Muscle of leg (tissue), 11 donors: ENCODE results near the gene TMEM200B. TPM values are rescaled to one million over a fixed set of nuclear protein-coding genes. Genes with fewer than 3 reads are reported as not detected.
"Not testable (repeated sequence)": the region's sequence is repeated elsewhere in the genome, so short reads cannot be mapped to it uniquely, and the experiment has no call there.

Source experiments
- DNase-seq: peaks from one replicate; pipeline ENCODE4 v3.0.0; 2013
- H3K27ac ChIP-seq: one replicate; pipeline ENCODE4 v1.5.1; 2013; ENCODE audit warnings: mild to moderate bottlenecking, low read length, control low read depth
- H3K27me3 ChIP-seq: one replicate; pipeline ENCODE4 v1.6.1; 2013; ENCODE audit warnings: low read length; ENCODE audit not compliant: control insufficient read depth, insufficient read depth
- H3K36me3 ChIP-seq: one replicate; pipeline ENCODE4 v1.6.1; 2013; ENCODE audit warnings: low read length; ENCODE audit not compliant: control insufficient read depth, insufficient read depth
- H3K4me1 ChIP-seq: one replicate; pipeline ENCODE4 v1.6.1; 2013; ENCODE audit warnings: low read length; ENCODE audit not compliant: control insufficient read depth, insufficient read depth
- H3K4me3 ChIP-seq: one replicate; pipeline ENCODE4 v1.5.1; 2013; ENCODE audit warnings: low read length, control low read depth
- H3K9me3 ChIP-seq: replicated peaks from 2 replicates; pipeline ENCODE4 v1.6.1; 2013; ENCODE audit warnings: low read depth, low read length; ENCODE audit not compliant: control insufficient read depth
- WGBS: methylation state at CpG from one replicate; pipeline ENCODE4 v1.1.5; 2013; ENCODE audit warnings: missing lambda C conversion rate; ENCODE audit not compliant: insufficient coverage; 5-methylcytosine and 5-hydroxymethylcytosine counted together
- polyA plus RNA-seq, 8 donors: library from polyadenylated mRNA; unstranded; fragments of 120-200 nt; gene quantifications; one replicate each; pipeline versions ENCODE4 v1.2.1 to v1.2.3, GENCODE V29; 2013; ENCODE audit warnings: inconsistent platforms in 1 of 8, low replicate concordance in 1 of 8; ENCODE audit not compliant: insufficient read length in 8 of 8, insufficient read depth in 1 of 8
- total RNA-seq: library from RNA; stranded (reverse); fragments of 120-200 nt; gene quantifications from one replicate; pipeline ENCODE4 v1.2.4, GENCODE V29; 2013

TMEM200B gene
- total and polyA plus RNA-seq, 9 donors, result 5.9 to 11.3 (median 9.1) TPM

DNA sequence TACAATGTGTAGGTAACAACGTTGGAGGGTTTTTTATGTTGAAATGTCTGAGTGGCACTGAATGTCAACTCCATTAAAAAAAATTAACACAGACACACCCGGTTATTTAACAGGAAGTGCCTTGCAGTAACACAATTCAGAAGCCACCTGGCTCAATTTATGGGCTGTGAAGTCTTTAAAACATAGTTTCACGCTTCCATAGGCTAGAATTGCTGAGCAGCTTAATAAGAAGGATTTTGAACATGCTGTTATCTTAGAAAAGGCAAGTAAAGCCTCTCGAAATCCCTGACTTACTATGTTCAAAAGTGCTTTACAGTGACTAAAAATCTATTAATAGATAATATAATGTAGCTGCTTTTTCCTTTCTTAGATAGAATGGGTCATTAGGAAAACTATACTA lies 38.3 kb upstream of the TMEM200B start:
- no peak overlapping the region for H3K27ac ChIP-seq
- no peak for DNase-seq
- H3K4me1 ChIP-seq, result peaks cover 4% of the 10 kb centered on the region
- H3K27me3 ChIP-seq, result no peaks in the 10 kb centered on the region
- H3K9me3 ChIP-seq, result no peaks in the 10 kb centered on the region
- H3K4me3 ChIP-seq, result no peak overlapping the region
- no CpG with 5 or more reads among the region's 4 CpGs for WGBS
- H3K36me3 ChIP-seq, result peaks cover 47% of the 10 kb centered on the region

DNA sequence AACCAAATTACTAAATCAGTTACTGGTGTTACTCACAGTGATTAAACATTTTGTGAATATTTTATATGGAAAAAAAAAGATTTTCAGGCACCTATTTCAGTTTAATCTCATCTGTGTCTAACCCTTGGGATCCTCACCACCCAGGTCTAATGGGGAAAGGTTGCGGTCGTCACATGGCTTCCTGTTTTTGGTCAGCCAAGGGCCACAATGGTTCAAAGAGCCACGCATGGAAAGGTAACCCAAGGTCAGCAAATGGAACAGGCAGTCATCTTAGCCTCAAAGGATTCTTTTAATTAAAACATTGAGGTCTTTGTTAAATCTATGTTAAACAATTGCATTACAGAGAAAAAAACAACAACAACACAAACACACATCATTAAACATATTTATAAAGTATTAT lies 36.1 kb upstream of the TMEM200B start:
- Histone ChIP-seq H3K27me3 (no peaks in the 10 kb centered on the region), H3K4me3 (no peak overlapping the region), H3K4me1 (peaks cover 9% of the 10 kb centered on the region), H3K36me3 (peaks cover 44% of the 10 kb centered on the region), H3K27ac (no peak overlapping the region), H3K9me3 (no peaks in the 10 kb centered on the region)
- DNase-seq, result no peak
- WGBS, result no CpG with 5 or more reads among the region's 3 CpGs

DNA sequence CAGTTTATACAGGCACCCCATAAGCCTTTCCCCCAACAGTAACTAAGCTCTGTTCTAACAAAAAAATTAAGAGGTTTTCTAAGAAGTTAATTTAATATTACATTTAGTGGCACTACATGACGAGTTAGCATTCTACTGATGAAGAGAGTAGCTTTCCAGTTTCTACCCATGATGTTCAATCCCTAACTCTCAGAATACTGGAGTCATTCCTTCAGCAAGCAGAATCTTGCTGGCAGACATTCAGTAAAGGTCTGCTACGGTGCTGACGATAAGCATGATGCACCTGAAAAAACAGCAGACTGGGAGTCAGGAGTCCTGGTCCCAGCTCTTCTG lies 33.5 kb upstream of the TMEM200B start:
- Histone ChIP-seq H3K27me3 (no peaks in the 10 kb centered on the region), H3K4me1 (peaks cover 5% of the 10 kb centered on the region), H3K27ac (peak overlapping the region; percentile 65), H3K9me3 (no peaks in the 10 kb centered on the region), H3K36me3 (peaks cover 64% of the 10 kb centered on the region), H3K4me3 (no peak overlapping the region)
- DNase-seq, result no peak
- no CpG with 5 or more reads among the region's 3 CpGs for WGBS

DNA sequence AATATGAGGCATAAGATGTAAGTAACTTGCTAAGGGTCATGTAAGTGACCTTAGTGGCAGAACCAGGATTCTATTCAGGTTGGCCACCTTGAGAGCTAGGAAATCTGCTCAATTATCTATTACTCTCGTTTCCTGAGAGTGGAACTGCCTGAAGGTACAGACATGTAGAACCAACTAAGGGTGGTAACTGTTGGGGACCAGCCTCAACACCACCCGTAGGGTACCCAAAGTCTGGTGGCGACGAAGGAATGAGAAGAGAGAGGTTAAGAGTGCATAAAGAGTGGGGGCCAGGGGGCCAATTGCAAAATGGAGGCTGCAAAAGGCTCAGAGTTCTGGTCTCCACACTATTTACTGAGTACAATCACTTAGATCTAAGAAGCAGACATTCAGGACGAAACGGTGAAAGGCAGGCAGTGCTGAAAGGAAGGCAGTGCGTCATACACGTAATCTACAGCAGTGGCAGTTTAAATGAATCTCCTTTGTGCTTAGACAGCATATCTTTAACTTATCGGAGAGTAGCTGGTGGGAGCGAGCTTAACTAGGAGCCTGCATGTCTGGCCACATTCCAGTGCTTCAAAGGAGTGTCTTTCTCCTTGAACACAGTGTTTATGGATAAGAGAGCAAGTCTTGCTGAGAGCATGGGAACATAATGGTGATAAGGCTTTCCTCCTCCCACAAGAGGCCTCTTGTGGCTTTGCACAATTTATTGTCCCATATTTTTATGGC lies 33.0 kb upstream of the TMEM200B start:
- Histone ChIP-seq H3K4me3 (no peak overlapping the region), H3K27ac (peak overlapping the region; percentile 65), H3K27me3 (no peaks in the 10 kb centered on the region), H3K4me1 (peaks cover 5% of the 10 kb centered on the region), H3K9me3 (no peaks in the 10 kb centered on the region), H3K36me3 (peaks cover 67% of the 10 kb centered on the region)
- peak; percentile 52 for DNase-seq
- WGBS, result 8% methylated on average over 2 of the region's 10 CpGs

DNA sequence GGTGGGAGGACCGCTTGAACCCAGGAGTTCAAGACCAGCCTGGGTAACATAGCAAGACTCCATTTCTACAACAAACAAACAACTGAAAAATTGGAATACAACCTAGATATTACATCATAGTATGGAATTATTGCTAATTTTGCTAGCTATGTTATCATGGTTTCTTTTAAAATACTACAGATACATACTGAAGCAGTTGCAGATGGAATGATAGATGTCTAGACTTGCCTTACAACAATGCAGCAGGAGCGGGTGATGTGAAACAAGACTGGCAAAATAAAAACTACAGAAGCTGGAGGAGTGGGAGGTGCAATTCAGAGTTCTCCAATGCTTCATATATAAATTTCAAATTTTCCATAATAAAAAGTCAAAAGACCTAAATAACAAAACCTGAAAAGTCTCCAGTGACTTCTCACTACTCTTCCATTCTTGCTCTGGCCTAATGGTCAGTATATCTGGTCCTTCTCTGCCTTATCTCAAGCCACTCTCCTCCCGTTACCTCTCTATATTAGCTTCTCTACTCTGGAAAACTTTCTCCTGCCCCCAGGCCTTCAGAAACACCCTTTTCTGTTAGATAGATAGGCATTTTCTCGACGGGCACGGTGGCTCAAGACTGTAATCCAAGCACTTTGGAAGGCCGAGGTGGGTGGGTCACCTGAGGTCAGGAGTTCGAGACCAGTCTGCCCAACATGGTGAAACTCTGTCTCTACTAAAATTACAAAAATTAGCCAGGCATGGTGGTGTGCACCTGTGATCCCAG lies 28.5 kb upstream of the TMEM200B start:
- Histone ChIP-seq H3K4me3 (no peak overlapping the region), H3K4me1 (peaks cover 5% of the 10 kb centered on the region), H3K36me3 (peaks cover 80% of the 10 kb centered on the region), H3K9me3 (no peaks in the 10 kb centered on the region), H3K27me3 (no peaks in the 10 kb centered on the region), H3K27ac (no peak overlapping the region)
- 93% methylated on average over 4 of the region's 8 CpGs for WGBS
- DNase-seq, result no peak

DNA sequence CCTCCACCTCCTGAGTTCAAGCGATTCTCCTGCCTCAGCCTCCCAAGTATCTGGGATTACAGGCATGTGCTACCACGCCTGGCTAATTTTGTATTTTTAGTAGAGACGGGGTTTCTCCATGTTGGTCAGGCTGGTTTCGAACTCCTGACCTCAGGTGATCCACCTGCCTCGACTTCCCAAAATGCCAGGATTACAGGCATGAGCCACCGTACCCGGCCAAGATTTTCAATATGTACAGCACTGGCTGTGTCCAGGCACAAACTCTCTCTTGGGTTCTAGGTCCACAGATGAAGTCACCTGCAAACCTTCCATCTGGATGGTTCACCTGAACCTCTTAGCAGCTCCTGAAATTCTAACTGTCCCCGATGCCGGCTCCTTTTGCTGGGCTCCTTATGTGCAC lies 26.6 kb upstream of the TMEM200B start:
- H3K4me3 ChIP-seq, H3K27me3 ChIP-seq, DNase-seq, H3K4me1 ChIP-seq, H3K27ac ChIP-seq, H3K9me3 ChIP-seq: not testable (repeated sequence)
- WGBS, result 98% methylated on average over 6 of the region's 9 CpGs
- peaks cover 84% of the 10 kb centered on the region for H3K36me3 ChIP-seq

DNA sequence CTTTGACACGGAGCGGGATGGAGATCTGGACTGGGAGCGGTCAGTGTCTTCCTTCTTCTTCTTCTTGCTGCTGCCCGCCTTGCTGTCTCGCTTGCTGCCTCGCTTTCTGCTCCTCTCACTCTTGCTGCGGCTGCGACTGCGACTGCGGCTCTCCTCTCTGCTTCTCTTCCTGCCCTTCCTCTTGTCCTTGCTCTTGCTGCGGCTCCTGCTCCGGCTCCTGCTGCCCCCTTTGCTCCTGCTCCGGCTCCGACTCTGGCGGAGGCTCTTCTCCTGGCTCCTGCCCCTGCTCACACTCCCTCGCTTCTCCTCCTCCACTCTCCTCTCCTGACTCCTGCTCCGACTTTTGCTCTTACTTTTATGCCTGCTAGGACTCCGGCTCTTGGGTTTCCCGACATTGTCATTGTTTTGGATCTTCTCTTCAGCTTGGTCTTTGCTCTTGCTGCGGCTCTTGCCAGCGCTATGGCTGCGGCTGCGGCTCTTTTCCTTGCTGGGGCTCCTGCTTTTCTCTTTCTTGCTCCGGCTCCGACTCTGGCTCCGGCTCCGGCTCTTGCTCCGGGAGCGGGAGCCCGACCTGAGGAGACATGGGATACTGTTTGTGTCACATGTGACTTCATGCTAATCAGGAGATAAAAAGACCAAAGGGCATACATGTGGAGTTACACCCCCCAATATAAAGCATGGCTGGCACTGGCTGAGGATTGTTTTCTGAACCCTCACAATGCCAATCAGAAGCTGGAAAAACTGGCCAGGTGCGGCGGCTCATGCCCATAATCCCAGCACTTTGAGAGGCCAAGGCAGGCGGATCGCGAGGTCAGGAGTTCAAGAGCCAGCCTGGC lies 25.2 kb upstream of the TMEM200B start:
- H3K9me3 ChIP-seq, result no peaks in the 10 kb centered on the region
- no peak overlapping the region for H3K27ac ChIP-seq
- H3K4me1 ChIP-seq, result no peaks in the 10 kb centered on the region
- H3K4me3 ChIP-seq, result no peak overlapping the region
- peaks cover 74% of the 10 kb centered on the region for H3K36me3 ChIP-seq
- H3K27me3 ChIP-seq, result no peaks in the 10 kb centered on the region
- WGBS, result 95% methylated on average over 28 of the region's 35 CpGs
- DNase-seq, result no peak

DNA sequence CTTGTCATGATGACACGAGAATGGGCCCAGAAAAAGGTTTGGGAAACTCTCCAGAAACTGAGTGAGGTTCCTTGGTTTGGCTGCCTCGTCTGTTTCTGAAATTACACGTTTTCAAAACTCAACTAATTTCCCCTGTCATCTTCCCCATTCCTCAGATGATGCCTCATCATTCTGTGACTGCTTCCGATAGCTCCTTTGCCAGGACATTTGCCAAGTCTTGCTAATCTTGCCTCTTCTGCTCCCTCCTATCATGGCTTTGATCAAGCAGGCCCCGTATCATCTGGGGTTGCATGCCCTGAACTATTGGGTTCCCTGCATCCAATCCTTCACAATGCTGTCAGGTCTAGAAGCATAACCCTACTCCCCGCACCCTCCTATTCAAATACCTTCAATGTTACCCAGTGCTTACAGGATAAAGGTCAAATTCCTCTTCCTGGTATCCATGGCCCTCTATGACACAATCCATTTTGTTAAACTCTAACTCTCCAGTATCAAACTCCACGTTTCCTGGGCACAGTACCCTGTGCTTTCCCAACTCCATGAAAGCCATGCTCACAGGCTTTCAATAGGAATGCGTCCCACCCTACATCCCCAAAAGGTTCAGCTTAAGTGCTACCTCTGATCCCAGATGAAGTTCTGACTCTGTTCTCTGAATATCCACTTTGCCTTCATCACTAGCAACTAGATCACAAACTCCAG lies 22.2 kb upstream of the TMEM200B start:
- Histone ChIP-seq H3K27ac (no peak overlapping the region), H3K4me3 (no peak overlapping the region), H3K9me3 (no peaks in the 10 kb centered on the region), H3K36me3 (peaks cover 49% of the 10 kb centered on the region), H3K4me1 (no peaks in the 10 kb centered on the region), H3K27me3 (no peaks in the 10 kb centered on the region)
- 75% methylated on average over 8 of the region's 8 CpGs for WGBS
- DNase-seq, result no peak

DNA sequence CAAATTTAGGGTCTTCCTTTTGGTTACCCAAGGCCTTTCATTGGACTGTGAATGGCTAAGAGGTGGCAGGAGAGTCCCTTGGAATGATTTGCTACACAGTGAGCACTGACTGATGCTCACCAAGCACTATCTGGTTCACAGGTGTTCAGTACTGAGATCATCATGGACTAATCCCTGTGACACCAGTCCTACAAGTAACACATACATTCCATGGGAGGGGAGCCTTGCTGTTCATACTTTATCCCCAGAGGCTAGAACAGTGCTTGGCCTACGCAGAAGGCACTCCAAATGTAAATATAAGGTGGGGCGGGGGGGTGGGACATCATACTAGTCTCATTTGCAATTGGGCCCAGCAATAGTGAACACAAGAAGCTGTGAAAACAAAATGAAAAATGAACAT lies 20.5 kb upstream of the TMEM200B start:
- WGBS, result no CpG with 5 or more reads among the region's 2 CpGs
- Histone ChIP-seq H3K9me3 (no peaks in the 10 kb centered on the region), H3K4me1 (no peaks in the 10 kb centered on the region), H3K27ac (no peak overlapping the region), H3K36me3 (peaks cover 34% of the 10 kb centered on the region), H3K27me3 (no peaks in the 10 kb centered on the region), H3K4me3 (no peak overlapping the region)
- no peak for DNase-seq

DNA sequence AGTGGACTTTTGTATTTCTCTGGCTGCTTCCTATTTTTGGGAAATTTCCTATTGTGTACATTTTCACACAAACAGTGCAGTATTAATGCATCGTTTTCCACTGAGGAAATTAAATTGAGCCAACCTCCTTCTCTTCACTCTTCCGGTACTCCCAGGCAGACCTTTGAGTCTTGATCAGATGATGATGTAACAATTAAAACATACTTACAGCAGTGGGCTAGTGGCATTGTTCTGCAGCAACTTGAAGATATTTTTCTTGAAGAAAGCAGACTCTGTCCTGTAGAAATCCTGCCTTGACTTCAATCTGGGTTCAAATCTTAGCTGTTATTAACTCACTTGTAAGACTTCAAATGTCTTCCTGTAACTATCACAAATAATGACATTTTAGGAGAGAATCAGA lies 19.0 kb upstream of the TMEM200B start:
- Histone ChIP-seq H3K27ac (no peak overlapping the region), H3K4me3 (no peak overlapping the region), H3K27me3 (no peaks in the 10 kb centered on the region), H3K9me3 (no peaks in the 10 kb centered on the region), H3K4me1 (no peaks in the 10 kb centered on the region), H3K36me3 (peaks cover 20% of the 10 kb centered on the region)
- no peak for DNase-seq
- no CpG with 5 or more reads among the region's 2 CpGs for WGBS
